Astrocyte of the spinal cord (primary cell): ENCODE data around the gene STK32C.

Source experiments
- DNase-seq: peaks from one replicate; pipeline ENCODE4 v3.0.0; 2011; ENCODE audit warnings: low read depth, low spot score
- H3K4me3 ChIP-seq: 2 replicates; pipeline ENCODE4 v1.5.1; 2011; ENCODE audit warnings: low read depth, mild to moderate bottlenecking, low read length, moderate library complexity
- in situ Hi-C: cut with HindIII; loops from 2 replicates; pipeline ENCODE4 v1.10.0; 2017; ENCODE audit warnings: low sequenced_read_pairs
- TF ChIP-seq, protein P1 (sequence below): IDR thresholded peaks from 2 replicates; pipeline ENCODE4 v1.5.1; 2012; ENCODE audit warnings: low read depth, mild to moderate bottlenecking, low read length, inconsistent platforms

STK32C gene

DNA sequence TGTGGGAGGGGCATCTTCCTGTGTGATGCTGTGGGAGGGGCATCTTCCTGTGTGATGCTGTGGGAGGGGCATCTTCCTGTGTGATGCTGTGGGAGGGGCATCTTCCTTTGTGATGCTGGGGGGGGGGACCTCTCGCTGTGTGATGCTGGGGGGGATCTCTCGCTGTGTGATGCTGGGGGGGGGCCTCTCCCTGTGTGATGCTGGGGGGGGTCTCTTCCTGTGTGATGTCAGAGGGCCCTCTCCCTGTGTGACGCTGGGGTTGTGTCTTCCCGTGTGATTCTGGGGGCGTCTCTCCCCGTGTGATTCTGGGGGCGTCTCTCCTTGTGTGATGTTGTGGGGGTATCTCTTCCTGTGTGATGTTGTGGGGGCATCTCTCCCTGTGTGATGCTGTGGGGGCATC is 148.9 kb downstream of the STK32C start:
- no peak overlapping the region for H3K4me3 ChIP-seq
- TF ChIP-seq, protein P1, sequence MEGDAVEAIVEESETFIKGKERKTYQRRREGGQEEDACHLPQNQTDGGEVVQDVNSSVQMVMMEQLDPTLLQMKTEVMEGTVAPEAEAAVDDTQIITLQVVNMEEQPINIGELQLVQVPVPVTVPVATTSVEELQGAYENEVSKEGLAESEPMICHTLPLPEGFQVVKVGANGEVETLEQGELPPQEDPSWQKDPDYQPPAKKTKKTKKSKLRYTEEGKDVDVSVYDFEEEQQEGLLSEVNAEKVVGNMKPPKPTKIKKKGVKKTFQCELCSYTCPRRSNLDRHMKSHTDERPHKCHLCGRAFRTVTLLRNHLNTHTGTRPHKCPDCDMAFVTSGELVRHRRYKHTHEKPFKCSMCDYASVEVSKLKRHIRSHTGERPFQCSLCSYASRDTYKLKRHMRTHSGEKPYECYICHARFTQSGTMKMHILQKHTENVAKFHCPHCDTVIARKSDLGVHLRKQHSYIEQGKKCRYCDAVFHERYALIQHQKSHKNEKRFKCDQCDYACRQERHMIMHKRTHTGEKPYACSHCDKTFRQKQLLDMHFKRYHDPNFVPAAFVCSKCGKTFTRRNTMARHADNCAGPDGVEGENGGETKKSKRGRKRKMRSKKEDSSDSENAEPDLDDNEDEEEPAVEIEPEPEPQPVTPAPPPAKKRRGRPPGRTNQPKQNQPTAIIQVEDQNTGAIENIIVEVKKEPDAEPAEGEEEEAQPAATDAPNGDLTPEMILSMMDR: no peak
- DNase-seq: no peak
- in situ Hi-C loops: no loop called here

DNA sequence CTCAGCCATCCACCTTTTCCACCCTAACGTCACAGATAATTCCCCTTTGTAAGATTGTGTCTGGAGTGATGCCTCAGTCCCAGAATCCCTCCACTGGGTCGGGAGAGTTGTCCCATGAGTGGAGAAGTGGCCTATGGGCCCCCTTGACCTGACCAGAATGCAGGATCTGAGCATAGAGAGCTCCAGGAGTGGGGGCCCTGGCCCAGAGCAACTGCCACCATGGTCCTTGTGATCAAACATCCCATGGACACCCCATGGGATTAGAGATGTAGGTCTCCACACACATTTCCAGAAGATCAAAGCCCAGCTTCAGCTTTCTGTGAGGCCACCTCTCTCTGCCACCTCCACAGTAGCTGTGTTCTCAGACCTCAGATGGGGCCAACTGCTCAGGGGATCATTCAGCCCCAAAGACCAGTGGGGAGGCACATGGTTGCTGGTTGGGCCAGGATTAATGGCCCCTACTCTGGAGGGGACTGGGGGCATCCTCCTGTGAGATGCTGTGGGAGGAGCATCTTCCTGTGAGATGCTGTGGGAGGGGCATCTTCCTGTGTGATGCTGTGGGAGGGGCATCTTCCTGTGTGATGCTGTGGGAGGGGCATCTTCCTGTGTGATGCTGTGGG is 149.5 kb downstream of the STK32C start:
- in situ Hi-C loops: no loop called here
- no peak overlapping the region for H3K4me3 ChIP-seq
- TF ChIP-seq, protein P1: no peak
- DNase-seq: no peak
